Esophagus muscularis mucosa (tissue), 4 donors: ENCODE data around the gene ZNF121.

Experiments used
- EP300 ChIP-seq: sonication (generic); formaldehyde crosslinking; IDR thresholded peaks from one replicate; pipeline ENCODE4 v1.6.1; 2017; ENCODE audit warnings: antibody characterized with exemption
- POLR2A ChIP-seq: fragments of 450-650 bp; IDR thresholded peaks from one replicate; pipeline ENCODE4 v1.6.1; 2017; ENCODE audit warnings: antibody characterized with exemption, moderate library complexity, mild to moderate bottlenecking, low read depth
- POLR2AphosphoS5 ChIP-seq, 2 donors: sonication (generic); formaldehyde crosslinking; IDR thresholded peaks; one replicate each; pipeline ENCODE4 v1.6.1; 2017; ENCODE audit warnings: antibody characterized with exemption in 2 of 2
- TF ChIP-seq, protein P1 (sequence below), 3 experiments: fragments of 200-600 bp in 2 of 3; fragments of 450-650 bp in 1 of 3; sonication (generic) in 2 of 3; IDR thresholded peaks; one replicate each; pipeline ENCODE4 v1.5.1; 2017 to 2019; ENCODE audit warnings: antibody characterized with exemption in 3 of 3, mild to moderate bottlenecking in 2 of 3, moderate library complexity in 1 of 3

DNA sequence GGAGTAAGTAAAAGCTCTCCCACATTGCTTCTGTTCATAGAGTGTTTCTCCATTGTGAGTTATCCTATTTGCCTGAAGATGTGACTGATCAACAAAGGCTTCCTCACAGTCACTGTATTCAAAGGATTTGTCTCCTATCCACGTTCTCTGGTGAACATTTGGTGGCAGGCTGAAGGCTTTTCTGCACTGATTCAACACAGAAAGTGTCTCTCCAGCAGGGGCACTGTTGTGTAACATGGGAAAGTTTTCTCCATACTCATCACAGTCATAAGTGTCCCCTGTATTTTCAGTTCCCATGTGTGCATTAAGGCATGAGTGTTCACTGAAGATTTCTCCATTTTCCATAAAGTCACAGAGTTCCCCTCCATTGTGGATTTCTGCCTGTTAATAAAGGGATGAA is 17.6 kb downstream of the ZNF121 start:
- TF ChIP-seq, protein P1, sequence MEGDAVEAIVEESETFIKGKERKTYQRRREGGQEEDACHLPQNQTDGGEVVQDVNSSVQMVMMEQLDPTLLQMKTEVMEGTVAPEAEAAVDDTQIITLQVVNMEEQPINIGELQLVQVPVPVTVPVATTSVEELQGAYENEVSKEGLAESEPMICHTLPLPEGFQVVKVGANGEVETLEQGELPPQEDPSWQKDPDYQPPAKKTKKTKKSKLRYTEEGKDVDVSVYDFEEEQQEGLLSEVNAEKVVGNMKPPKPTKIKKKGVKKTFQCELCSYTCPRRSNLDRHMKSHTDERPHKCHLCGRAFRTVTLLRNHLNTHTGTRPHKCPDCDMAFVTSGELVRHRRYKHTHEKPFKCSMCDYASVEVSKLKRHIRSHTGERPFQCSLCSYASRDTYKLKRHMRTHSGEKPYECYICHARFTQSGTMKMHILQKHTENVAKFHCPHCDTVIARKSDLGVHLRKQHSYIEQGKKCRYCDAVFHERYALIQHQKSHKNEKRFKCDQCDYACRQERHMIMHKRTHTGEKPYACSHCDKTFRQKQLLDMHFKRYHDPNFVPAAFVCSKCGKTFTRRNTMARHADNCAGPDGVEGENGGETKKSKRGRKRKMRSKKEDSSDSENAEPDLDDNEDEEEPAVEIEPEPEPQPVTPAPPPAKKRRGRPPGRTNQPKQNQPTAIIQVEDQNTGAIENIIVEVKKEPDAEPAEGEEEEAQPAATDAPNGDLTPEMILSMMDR (IDR thresholded peaks at IDR 0.05): no peak
- TF ChIP-seq POLR2A (no peak), POLR2AphosphoS5 (IDR thresholded peaks at IDR 0.05) (no peak), EP300 (no peak)
